Measurements from ENCODE around the gene IFNGR2.

- TF ChIP-seq POLR2A (IDR thresholded peaks at IDR 0.05; ENCODE audit: low read depth, low read length) (no peak), CTCF (conservative IDR thresholded peaks at IDR 0.05; ENCODE audit: low read depth, low read length) (no peak), RFX5 (IDR thresholded peaks at IDR 0.05; ENCODE audit: low read depth, low read length) (no peak), ELK1 (IDR thresholded peaks at IDR 0.05; ENCODE audit: borderline replicate concordance, low read depth, low read length) (no peak), MAZ (IDR thresholded peaks at IDR 0.05; ENCODE audit: borderline replicate concordance, low read depth, low read length) (no peak), USF2 (IDR thresholded peaks at IDR 0.05; ENCODE audit: low read depth, low read length) (no peak), CEBPB (IDR thresholded peaks at IDR 0.05; ENCODE audit: low read depth, low read length) (no peak), SMC3 (IDR thresholded peaks at IDR 0.05; ENCODE audit: low read depth, low read length) (no peak), CHD1 (IDR thresholded peaks at IDR 0.05; ENCODE audit: low read depth, low read length) (no peak), RAD21 (IDR thresholded peaks at IDR 0.05; ENCODE audit: low read length) (no peak), MAFK (IDR thresholded peaks at IDR 0.05; ENCODE audit: low read depth, low read length) (no peak), BHLHE40 (IDR thresholded peaks at IDR 0.05; ENCODE audit: low read depth, low read length) (no peak), NFE2L2 (IDR thresholded peaks at IDR 0.05; ENCODE audit: low read depth, low read length) (no peak), RCOR1 (IDR thresholded peaks at IDR 0.05; ENCODE audit: insufficient replicate concordance, low read length) (no peak)
These were observed 75.0 kb downstream of the IFNGR2 start for GRCh38 chr21:33478182-33478581.
